ENCODE data around the gene DENND6A.
"Not testable (repeated sequence)": the region's sequence is repeated elsewhere in the genome, so short reads cannot be mapped to it uniquely, and the experiment has no call there.

The DENND6A gene

DNA sequence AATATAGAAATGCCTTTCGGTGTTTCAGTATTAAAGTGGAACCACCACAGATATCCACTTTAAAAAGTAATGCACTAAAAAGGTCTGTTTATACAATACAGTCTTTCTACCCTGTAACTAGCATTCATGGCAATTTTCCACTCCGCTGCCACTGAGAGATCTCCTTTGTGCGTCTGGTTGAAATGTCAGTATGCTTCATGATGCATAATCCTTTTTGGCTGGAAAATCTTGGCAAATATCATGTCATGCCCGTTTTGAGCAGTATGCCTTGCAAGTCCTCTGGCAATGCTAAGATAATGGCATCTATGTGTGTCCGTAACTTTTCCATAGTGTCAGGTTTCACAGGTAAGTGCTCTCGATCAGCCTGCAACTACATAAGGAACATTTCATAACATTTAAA is 64.9 kb downstream of the DENND6A start:
- no peak for FAIRE-seq

DNA sequence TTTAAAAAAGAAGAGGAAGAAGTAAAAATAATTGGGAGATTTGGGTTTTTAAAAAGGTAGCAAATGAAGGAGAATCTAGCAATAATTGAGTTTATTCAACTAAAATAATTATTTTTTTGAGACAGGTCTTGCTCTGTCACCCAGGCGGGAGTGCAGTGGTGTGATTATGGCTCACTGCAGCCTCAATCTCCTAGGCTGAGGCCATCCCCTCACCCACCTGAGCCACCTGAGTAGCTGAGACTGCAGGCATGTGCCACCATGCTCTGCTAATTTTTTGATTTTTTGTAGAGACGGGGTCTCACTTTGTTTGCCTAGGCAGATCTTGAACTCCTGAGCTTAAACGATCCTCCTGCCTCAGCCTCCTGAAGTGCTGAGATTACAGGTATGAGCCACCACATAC is 68.1 kb downstream of the DENND6A start:
- FAIRE-seq = no peak

- FAIRE-seq = no peak
Observed at GRCh38 chr3:57622362-57622761, 70.5 kb downstream of the DENND6A start.

DNA sequence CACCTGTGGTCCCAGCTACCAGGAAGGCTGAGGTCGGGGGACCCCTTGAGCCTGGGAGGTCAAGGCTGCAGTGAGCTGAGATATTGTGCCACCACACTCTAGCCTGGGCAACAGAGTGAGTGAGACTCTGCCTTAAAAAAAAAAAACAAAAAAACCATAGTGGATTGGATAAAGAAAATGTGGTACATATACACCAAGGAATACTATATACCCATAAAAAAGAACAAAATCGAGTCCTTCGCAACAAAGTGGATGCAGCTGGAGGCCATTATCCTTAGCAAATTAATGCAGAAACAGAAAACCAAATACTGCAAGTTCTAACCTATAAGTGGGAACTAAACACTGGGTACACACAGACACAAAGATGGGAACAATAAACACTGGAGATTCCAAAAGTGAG is 75.1 kb downstream of the DENND6A start:
- no peak for FAIRE-seq

DNA sequence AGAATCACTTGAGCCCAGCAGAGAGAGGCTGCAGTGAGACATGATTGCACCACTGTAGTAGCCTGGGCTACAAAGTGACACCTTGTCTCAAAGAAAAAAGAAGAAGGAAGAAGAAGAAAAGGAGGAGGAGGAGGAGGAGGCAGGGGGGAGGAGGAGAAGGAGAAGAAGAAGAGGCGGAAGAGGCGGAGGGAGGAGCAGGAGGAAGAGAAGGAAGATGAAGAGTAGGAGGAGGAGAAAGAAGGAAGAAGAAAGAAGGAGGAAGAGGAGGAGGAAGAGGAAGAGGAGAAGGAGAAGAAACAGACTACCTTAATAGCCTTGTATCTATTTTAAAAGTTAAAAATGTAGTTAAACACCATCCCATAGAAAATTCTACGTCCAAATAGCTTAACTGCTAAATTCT is 76.6 kb downstream of the DENND6A start:
- FAIRE-seq = no peak

DNA sequence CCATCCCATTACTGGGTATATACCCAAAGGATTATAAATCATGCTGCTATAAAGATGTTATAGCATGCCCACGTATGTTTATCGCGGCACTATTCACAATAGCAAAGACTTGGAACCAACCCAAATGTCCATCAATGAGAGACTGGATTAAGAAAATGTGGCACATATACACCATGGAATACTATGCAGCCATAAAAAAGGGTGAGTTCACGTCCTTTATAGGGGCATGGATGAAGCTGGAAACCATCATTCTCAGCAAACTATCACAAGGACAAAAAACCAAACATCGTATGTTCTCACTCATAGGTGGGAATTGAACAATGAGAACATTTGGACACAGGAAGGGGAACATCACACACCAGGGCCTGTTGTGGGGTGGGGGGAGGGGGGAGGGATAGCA is 81.0 kb downstream of the DENND6A start:
- FAIRE-seq = not testable (repeated sequence)

DNA sequence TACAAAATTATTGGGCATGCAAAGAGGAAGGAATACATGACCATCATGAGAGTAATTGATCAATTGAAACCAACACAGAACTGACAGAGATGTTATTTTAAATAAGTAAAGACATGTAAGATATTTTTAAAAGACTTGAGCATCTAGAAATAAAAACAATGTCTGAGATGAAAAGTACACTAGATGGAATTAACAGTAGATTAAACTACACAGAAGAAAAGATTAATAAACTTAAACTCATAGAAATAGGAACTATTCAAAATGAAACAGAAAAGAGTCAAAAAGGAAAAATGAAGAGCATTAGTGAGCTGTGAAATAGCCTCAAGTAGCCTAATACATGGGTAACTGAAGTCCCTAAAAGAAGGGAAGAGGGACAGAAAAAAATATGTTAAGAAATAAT is 87.2 kb downstream of the DENND6A start:
- FAIRE-seq = no peak

GRCh38 chr3:57604971-57605370 is 87.9 kb downstream of the DENND6A start:
- no peak for FAIRE-seq

- no peak for FAIRE-seq
Observed at GRCh38 chr3:57600195-57600594, 92.7 kb downstream of the DENND6A start.

DNA sequence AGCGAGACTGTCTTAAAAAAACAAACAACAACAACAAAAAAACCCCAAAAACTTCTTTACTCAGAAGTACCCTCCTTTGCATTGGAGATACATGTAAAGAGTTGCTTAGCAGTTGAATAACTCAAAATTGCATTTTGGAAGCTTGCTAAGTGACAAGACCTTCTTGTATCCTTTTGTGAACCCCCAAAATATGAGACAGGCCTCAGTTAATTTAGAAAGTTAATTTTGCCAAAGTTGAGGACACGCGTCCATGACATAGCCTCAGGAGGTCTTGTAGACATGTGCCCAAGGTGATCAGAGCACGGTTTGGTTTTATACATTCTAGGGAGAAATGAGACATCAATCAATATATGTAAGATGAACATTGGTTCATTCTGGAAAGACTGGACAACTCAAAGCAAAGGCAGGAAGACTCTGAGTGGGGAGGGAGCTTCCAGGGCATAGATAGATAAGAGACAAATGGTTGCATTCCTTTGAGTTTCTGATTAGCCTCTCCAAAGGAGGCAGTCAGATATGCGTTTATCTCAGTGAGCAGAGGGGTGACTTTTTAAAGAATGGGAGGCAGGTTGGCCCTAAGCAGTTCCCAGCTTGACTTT is 94.0 kb downstream of the DENND6A start:
- no peak for FAIRE-seq

GRCh38 chr3:57597127-57597923 is 95.6 kb downstream of the DENND6A start, which contains the start of gene ARF4:
TSS of gene ARF4 (minus strand) at chr3:57597344. CDS start at chr3:57597140, 204 bp downstream.
- FAIRE-seq = peak; percentile 93

- FAIRE-seq = no peak
Observed at GRCh38 chr3:57596495-57597126, 96.3 kb downstream of the DENND6A start.

DNA sequence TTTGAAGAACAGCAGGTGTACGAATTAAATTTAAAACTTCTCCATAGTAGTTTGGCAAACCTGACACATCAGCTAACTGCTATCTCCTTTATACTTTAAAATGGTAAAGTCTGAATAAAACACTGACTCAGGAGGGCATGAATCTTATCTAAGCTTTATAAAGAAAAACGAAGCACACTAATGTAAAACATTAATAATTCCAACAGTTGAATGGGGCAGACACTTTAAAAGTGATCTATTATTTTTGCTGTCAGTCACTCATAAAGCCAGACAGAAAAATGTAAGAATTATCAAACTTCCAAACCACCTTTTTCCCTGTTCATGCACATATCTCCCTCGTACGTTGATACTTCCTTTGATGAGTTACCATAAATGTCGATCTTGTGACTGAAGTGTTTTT is 98.3 kb downstream of the DENND6A start:
- FAIRE-seq = no peak

- FAIRE-seq = no peak
Observed at GRCh38 chr3:57594144-57594543, 98.7 kb downstream of the DENND6A start.

DNA sequence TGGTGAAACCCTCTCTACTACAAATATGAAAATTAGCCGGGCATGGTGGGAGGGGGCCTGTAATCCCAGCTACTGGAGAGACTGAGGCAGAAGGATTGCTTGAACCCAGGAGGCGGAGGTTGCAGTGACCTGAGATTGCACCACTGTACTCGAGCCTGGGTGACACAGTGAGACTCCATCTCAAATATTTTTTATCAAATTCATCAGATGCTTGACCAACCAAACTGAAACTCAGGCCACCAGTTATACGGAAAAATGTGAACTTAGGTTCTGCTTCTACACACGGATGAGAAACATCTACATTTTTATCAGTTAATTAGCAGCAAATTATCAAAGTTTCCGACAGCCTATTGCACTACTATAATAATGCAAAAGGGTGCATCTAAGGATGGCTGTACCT is 100.6 kb downstream of the DENND6A start:
- FAIRE-seq = no peak

GRCh38 chr3:57587905-57588304 is 105.0 kb downstream of the DENND6A start:
- no peak for FAIRE-seq

GRCh38 chr3:57586778-57587177 is 106.1 kb downstream of the DENND6A start:
- no peak for FAIRE-seq

DNA sequence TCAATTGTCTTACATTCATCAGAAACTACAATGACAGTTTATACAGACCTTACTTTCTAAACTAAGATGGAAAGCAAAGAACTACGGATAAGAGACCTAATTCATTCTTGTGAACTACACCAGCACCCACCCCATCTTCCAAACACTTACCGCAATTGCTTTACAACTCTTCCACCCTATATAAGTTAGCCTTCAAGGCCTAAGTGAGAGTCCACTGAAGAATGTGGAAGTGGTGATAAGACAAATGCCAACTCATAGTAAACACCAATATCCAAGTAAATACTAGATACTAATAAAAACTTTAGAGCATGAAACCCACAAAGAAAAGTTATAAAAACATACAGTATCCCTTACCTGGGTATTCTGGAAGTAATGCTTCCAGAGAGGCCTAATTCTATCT is 109.3 kb downstream of the DENND6A start:
- no peak for FAIRE-seq

DNA sequence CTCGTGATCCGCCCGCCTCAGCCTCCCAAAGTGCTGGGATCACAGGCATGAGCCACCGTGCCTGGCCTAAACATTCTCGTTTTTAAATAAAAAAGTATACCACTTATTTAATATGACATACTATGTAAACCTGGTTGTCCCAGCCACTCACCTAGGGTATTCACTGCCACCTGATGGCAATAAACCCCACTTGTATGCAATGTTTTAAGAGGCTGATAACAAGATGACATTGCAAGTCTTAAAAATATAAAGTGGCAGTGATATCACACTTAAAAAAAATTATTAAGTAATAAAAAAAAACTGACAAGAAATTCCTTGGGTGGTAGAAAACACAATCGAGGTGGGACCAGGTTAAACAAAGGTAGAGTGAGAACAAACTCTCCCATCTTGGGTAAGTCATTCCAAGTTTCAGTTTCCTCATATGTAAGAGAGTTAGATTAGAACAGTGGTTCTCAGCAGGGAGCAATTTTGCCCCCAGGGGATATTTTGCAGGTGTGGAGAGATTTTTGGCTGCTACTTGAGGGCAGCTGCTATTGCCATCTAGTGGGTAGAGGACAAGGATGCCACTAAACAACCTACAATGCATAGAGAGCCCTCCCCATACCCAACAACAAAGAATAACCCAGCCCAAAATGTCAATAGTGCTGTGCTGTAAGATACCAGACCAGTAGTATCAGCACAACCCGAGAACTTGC is 110.3 kb downstream of the DENND6A start:
- no peak for FAIRE-seq

- no peak for FAIRE-seq
Observed at GRCh38 chr3:57577801-57578200, 115.1 kb downstream of the DENND6A start.

GRCh38 chr3:57575966-57576626 is 116.8 kb downstream of the DENND6A start:
- no peak for FAIRE-seq
